ENCODE results near the gene VPS50. TPM values are rescaled to one million over a fixed set of nuclear protein-coding genes. Genes with fewer than 3 reads are reported as not detected.
"Not testable (repeated sequence)": the region's sequence is repeated elsewhere in the genome, so short reads cannot be mapped to it uniquely, and the experiment has no call there.

VPS50 gene
- polyA plus RNA-seq, 6 donors from 2014 or later = 8.6 to 17.8 (median 15.5) TPM

GRCh38 chr7:93370937-93371336 is 138.8 kb downstream of the VPS50 start:
- not testable (repeated sequence) for ATAC-seq (ENCODE audit: low read depth in 2 of 2); H3K4me3 Mint-ChIP-seq
- H3K27me3 Mint-ChIP-seq = peaks cover 15 to 21% (median 20%) of the 10 kb centered on the region in 3 donors

GRCh38 chr7:93373537-93373936 is 141.4 kb downstream of the VPS50 start:
- DNase-seq (no peak), ATAC-seq (ENCODE audit: low read depth in 2 of 2) (no peak)
- peak overlapping the region in 1 of 6 donors; percentile 22 for H3K27ac Mint-ChIP-seq
- H3K27me3 Mint-ChIP-seq = peaks cover 7 to 20% (median 13%) of the 10 kb centered on the region in 3 donors
- no peak overlapping the region for H3K4me3 Mint-ChIP-seq
- H3K9me3 Mint-ChIP-seq = peaks cover 0 to 13% (median 5%) of the 10 kb centered on the region in 7 donors
- H3K4me1 Mint-ChIP-seq = peaks cover 8 to 24% (median 12%) of the 10 kb centered on the region in 3 donors
- peaks cover 0 to 5% of the 10 kb centered on the region in 2 donors for H3K36me3 Mint-ChIP-seq

More at GRCh38 chr7:93370937-93371336, 138.8 kb downstream of the VPS50 start:
- DNase-seq, H3K4me1 Mint-ChIP-seq, H3K27ac Mint-ChIP-seq, H3K36me3 Mint-ChIP-seq: not testable (repeated sequence)
- H3K9me3 Mint-ChIP-seq = peaks cover 0 to 13% (median 6%) of the 10 kb centered on the region in 7 donors

- Mint-ChIP-seq H3K4me3 (no peak overlapping the region), H3K27me3 (peaks cover 1 to 13% (median 7%) of the 10 kb centered on the region in 3 donors), H3K9me3 (peaks cover 0 to 9% (median under 1%) of the 10 kb centered on the region in 7 donors), H3K27ac (no peak overlapping the region), H3K4me1 (peaks cover 8 to 32% (median 15%) of the 10 kb centered on the region in 3 donors), H3K36me3 (peaks cover 0 to 5% of the 10 kb centered on the region in 2 donors)
- DNase-seq (no peak), ATAC-seq (ENCODE audit: low read depth in 2 of 2) (peak in 1 of 2 donors; percentile 37)
Measured at GRCh38 chr7:93374345-93374940, 142.3 kb downstream of the VPS50 start.

GRCh38 chr7:93375603-93376002 is 143.4 kb downstream of the VPS50 start:
- peaks cover 14 to 32% (median 18%) of the 10 kb centered on the region in 3 donors for H3K4me1 Mint-ChIP-seq
- H3K4me3 Mint-ChIP-seq = no peak overlapping the region
- no peak for DNase-seq
- peaks cover 0 to 13% (median 7%) of the 10 kb centered on the region in 3 donors for H3K27me3 Mint-ChIP-seq
- peaks cover 0 to 6% (median 0%) of the 10 kb centered on the region in 7 donors for H3K9me3 Mint-ChIP-seq
- peak overlapping the region in 1 of 6 donors; percentile 15 for H3K27ac Mint-ChIP-seq
- ATAC-seq (ENCODE audit: low read depth in 2 of 2) = peak; percentile 65 to 67
- peaks cover 0 to 5% of the 10 kb centered on the region in 2 donors for H3K36me3 Mint-ChIP-seq

GRCh38 chr7:93378131-93378760 is 146.1 kb downstream of the VPS50 start:
- Mint-ChIP-seq H3K9me3 (peaks cover 0 to 3% (median 0%) of the 10 kb centered on the region in 7 donors), H3K27ac (peak overlapping the region in 1 of 6 donors; percentile 70), H3K36me3 (peaks cover 0 to 5% of the 10 kb centered on the region in 2 donors), H3K27me3 (peaks cover 4 to 9% (median 4%) of the 10 kb centered on the region in 3 donors), H3K4me3 (peak overlapping the region in 6 of 8 donors; percentile 32 to 69 (median 53)), H3K4me1 (peaks cover 14 to 32% (median 18%) of the 10 kb centered on the region in 3 donors)
- ATAC-seq (ENCODE audit: low read depth in 2 of 2) = no peak
- DNase-seq = no peak

GRCh38 chr7:93382362-93382761 is 150.2 kb downstream of the VPS50 start:
- no peak overlapping the region for H3K4me3 Mint-ChIP-seq
- H3K36me3 Mint-ChIP-seq = peaks cover 0 to 5% of the 10 kb centered on the region in 2 donors
- no peak overlapping the region for H3K27ac Mint-ChIP-seq
- DNase-seq (no peak), ATAC-seq (ENCODE audit: low read depth in 2 of 2) (no peak)
- peaks cover 0 to 3% (median 0%) of the 10 kb centered on the region in 7 donors for H3K9me3 Mint-ChIP-seq
- H3K27me3 Mint-ChIP-seq = peaks cover 28 to 31% (median 29%) of the 10 kb centered on the region in 3 donors
- H3K4me1 Mint-ChIP-seq = peaks cover 8 to 19% (median 10%) of the 10 kb centered on the region in 3 donors

- H3K9me3 Mint-ChIP-seq = no peaks in the 10 kb centered on the region
- H3K4me3 Mint-ChIP-seq = no peak overlapping the region
- no peaks in the 10 kb centered on the region for H3K4me1 Mint-ChIP-seq
- no peak for DNase-seq
- peaks cover 17 to 33% (median 20%) of the 10 kb centered on the region in 3 donors for H3K27me3 Mint-ChIP-seq
- ATAC-seq (ENCODE audit: low read depth in 2 of 2) = no peak
- peak overlapping the region in 1 of 6 donors; percentile 78 for H3K27ac Mint-ChIP-seq
- no peaks in the 10 kb centered on the region for H3K36me3 Mint-ChIP-seq
Measured at GRCh38 chr7:93390660-93391059, 158.5 kb downstream of the VPS50 start.

- no peak overlapping the region for H3K4me3 Mint-ChIP-seq
- no peak for ATAC-seq (ENCODE audit: low read depth in 2 of 2)
- no peaks in the 10 kb centered on the region for H3K4me1 Mint-ChIP-seq
- no peaks in the 10 kb centered on the region for H3K9me3 Mint-ChIP-seq
- DNase-seq = no peak
- H3K36me3 Mint-ChIP-seq = no peaks in the 10 kb centered on the region
- H3K27me3 Mint-ChIP-seq = peaks cover 0 to 13% (median 7%) of the 10 kb centered on the region in 3 donors
- H3K27ac Mint-ChIP-seq = no peak overlapping the region
Measured at GRCh38 chr7:93392984-93393383, 160.8 kb downstream of the VPS50 start.

- no peaks in the 10 kb centered on the region for H3K4me1 Mint-ChIP-seq
- H3K4me3 Mint-ChIP-seq = no peak overlapping the region
- H3K9me3 Mint-ChIP-seq = peaks cover 0 to 4% (median 0%) of the 10 kb centered on the region in 7 donors
- peaks cover 7 to 20% (median 18%) of the 10 kb centered on the region in 3 donors for H3K27me3 Mint-ChIP-seq
- no peaks in the 10 kb centered on the region for H3K36me3 Mint-ChIP-seq
- no peak for ATAC-seq (ENCODE audit: low read depth in 2 of 2)
- H3K27ac Mint-ChIP-seq = no peak overlapping the region
- no peak for DNase-seq
Measured at GRCh38 chr7:93399642-93400041, 167.5 kb downstream of the VPS50 start.

- no peak overlapping the region for H3K4me3 Mint-ChIP-seq
- peaks cover 7 to 13% (median 8%) of the 10 kb centered on the region in 3 donors for H3K27me3 Mint-ChIP-seq
- DNase-seq = no peak
- ATAC-seq (ENCODE audit: low read depth in 2 of 2) = no peak
- H3K27ac Mint-ChIP-seq = no peak overlapping the region
- H3K9me3 Mint-ChIP-seq = peaks cover 0 to 26% (median 20%) of the 10 kb centered on the region in 7 donors
- H3K36me3 Mint-ChIP-seq = no peaks in the 10 kb centered on the region
- H3K4me1 Mint-ChIP-seq = no peaks in the 10 kb centered on the region
Measured at GRCh38 chr7:93402944-93403343, 170.8 kb downstream of the VPS50 start.

- no peak for DNase-seq
- ATAC-seq (ENCODE audit: low read depth in 2 of 2) = no peak
- Mint-ChIP-seq H3K9me3 (peaks cover 0 to 26% (median 20%) of the 10 kb centered on the region in 7 donors), H3K4me3 (no peak overlapping the region), H3K27ac (no peak overlapping the region), H3K36me3 (no peaks in the 10 kb centered on the region), H3K4me1 (no peaks in the 10 kb centered on the region), H3K27me3 (peaks cover 0 to 15% (median 7%) of the 10 kb centered on the region in 3 donors)
Measured at GRCh38 chr7:93407239-93407638, 175.1 kb downstream of the VPS50 start.

- Mint-ChIP-seq H3K9me3 (peaks cover 0 to 26% (median 20%) of the 10 kb centered on the region in 7 donors), H3K27ac (no peak overlapping the region), H3K4me1 (no peaks in the 10 kb centered on the region), H3K27me3 (peaks cover 0 to 7% (median 2%) of the 10 kb centered on the region in 3 donors), H3K36me3 (no peaks in the 10 kb centered on the region), H3K4me3 (no peak overlapping the region)
- DNase-seq (no peak), ATAC-seq (ENCODE audit: low read depth in 2 of 2) (no peak)
Measured at GRCh38 chr7:93409324-93409723, 177.2 kb downstream of the VPS50 start.

Data from naive B cell (primary cell).